ENCODE measurements around the gene FAM135A. TPM values are rescaled to one million over a fixed set of nuclear protein-coding genes. Genes with fewer than 3 reads are reported as not detected.
A peak's percentile ranks its signal among the peaks of the same experiment; 100 is the strongest.

FAM135A gene
- total and polyA plus RNA-seq, 2 of the 13 experiments (the other 11 are each of a cell fraction or from before 2014, with no cell fraction given): 26.9 to 31.5 TPM

DNA sequence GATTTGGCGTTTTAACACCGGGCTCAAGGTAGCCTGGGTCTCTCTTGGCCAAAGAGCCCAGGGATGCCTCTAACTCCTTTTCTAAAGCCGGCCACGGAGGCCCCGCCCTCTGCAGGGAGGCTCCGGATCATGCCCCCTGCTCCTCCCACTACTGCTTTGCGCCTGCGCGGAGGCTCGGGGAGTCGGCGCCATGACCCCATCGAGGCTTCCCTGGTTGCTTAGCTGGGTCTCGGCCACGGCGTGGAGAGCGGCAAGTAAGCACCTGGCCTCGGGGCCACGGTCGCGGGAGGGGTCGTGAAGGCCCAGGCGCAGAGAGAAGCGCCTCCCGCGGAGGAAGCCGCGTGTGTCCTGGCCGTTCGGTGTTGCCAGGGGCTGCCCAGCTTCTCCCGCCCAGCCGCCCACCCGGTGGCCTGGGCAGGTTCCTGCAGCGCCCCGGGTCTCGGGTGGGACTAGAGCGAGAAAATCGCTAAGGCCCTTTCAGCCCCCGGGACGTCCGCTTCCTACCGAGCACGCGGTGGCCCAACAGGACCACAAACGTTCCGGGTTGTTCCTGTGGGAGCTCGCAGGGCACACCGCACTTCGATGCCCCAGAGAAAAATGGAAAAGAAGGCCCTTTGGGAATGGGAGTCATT lies 153.6 kb downstream of the FAM135A start, which contains the start of gene SDHAF4 (continued):
- TF ChIP-seq, protein P1, sequence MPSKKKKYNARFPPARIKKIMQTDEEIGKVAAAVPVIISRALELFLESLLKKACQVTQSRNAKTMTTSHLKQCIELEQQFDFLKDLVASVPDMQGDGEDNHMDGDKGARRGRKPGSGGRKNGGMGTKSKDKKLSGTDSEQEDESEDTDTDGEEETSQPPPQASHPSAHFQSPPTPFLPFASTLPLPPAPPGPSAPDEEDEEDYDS (CRISPR knock-in tag; IDR thresholded peaks at IDR 0.05): peak; percentile 84
- TF ChIP-seq, protein P2, sequence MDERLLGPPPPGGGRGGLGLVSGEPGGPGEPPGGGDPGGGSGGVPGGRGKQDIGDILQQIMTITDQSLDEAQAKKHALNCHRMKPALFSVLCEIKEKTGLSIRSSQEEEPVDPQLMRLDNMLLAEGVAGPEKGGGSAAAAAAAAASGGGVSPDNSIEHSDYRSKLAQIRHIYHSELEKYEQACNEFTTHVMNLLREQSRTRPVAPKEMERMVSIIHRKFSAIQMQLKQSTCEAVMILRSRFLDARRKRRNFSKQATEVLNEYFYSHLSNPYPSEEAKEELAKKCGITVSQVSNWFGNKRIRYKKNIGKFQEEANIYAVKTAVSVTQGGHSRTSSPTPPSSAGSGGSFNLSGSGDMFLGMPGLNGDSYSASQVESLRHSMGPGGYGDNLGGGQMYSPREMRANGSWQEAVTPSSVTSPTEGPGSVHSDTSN (CRISPR knock-in tag; IDR thresholded peaks at IDR 0.05): no peak
- TF ChIP-seq GTF3A (CRISPR knock-in tag; conservative IDR thresholded peaks at IDR 0.05) (no peak), JUND (CRISPR knock-in tag; IDR thresholded peaks at IDR 0.05) (no peak), ZNF546 (CRISPR knock-in tag; conservative IDR thresholded peaks at IDR 0.05) (peak; percentile 67; the same call in 1 of the 2 replicates), SALL2 (CRISPR knock-in tag; IDR thresholded peaks at IDR 0.05) (no peak), NONO (IDR thresholded peaks at IDR 0.05) (no peak), NONO (CRISPR knock-in tag; conservative IDR thresholded peaks at IDR 0.05) (peak; percentile 56), PCBP2 (optimal IDR thresholded peaks at IDR 0.05; ENCODE audit: low read depth, low read length, poor library complexity, severe bottlenecking) (no peak), ZNF24 (IDR thresholded peaks at IDR 0.05) (no peak), ZNF530 (CRISPR knock-in tag; IDR thresholded peaks at IDR 0.05; ENCODE audit: low read depth) (no peak), MAZ (IDR thresholded peaks at IDR 0.05; ENCODE audit: borderline replicate concordance, low read depth, low read length) (peak; percentile 69; the same call in 1 of the 2 replicates), MAZ (CRISPR knock-in tag; IDR thresholded peaks at IDR 0.05; ENCODE audit: low read depth) (peak; percentile 84), MTF2 (CRISPR knock-in tag; IDR thresholded peaks at IDR 0.05; ENCODE audit: borderline replicate concordance) (no peak), ZEB1 (IDR thresholded peaks at IDR 0.05; ENCODE audit: insufficient replicate concordance, low read depth) (no peak)
- TF ChIP-seq, protein P3, sequence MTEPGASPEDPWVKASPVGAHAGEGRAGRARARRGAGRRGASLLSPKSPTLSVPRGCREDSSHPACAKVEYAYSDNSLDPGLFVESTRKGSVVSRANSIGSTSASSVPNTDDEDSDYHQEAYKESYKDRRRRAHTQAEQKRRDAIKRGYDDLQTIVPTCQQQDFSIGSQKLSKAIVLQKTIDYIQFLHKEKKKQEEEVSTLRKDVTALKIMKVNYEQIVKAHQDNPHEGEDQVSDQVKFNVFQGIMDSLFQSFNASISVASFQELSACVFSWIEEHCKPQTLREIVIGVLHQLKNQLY (CRISPR knock-in tag; IDR thresholded peaks at IDR 0.05): no peak
- TF ChIP-seq, protein P4, sequence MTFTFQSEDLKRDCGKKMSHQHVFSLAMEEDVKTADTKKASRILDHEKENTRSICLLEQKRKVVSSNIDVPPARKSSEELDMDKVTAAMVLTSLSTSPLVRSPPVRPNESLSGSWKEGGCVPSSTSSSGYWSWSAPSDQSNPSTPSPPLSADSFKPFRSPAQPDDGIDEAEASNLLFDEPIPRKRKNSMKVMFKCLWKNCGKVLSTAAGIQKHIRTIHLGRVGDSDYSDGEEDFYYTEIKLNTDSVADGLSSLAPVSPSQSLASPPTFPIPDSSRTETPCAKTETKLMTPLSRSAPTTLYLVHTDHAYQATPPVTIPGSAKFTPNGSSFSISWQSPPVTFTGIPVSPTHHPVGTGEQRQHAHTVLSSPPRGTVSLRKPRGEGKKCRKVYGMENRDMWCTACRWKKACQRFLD (CRISPR knock-in tag; IDR thresholded peaks at IDR 0.05; ENCODE audit: borderline replicate concordance): 0 out of 2 replicates have a peak, but pooled peaks have one; percentile 63
- TF ChIP-seq, protein P5, sequence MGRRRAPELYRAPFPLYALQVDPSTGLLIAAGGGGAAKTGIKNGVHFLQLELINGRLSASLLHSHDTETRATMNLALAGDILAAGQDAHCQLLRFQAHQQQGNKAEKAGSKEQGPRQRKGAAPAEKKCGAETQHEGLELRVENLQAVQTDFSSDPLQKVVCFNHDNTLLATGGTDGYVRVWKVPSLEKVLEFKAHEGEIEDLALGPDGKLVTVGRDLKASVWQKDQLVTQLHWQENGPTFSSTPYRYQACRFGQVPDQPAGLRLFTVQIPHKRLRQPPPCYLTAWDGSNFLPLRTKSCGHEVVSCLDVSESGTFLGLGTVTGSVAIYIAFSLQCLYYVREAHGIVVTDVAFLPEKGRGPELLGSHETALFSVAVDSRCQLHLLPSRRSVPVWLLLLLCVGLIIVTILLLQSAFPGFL (CRISPR knock-in tag; IDR thresholded peaks at IDR 0.05): 0 out of 2 replicates have a peak, but pooled peaks have one; percentile 21
- TF ChIP-seq, protein P6, sequence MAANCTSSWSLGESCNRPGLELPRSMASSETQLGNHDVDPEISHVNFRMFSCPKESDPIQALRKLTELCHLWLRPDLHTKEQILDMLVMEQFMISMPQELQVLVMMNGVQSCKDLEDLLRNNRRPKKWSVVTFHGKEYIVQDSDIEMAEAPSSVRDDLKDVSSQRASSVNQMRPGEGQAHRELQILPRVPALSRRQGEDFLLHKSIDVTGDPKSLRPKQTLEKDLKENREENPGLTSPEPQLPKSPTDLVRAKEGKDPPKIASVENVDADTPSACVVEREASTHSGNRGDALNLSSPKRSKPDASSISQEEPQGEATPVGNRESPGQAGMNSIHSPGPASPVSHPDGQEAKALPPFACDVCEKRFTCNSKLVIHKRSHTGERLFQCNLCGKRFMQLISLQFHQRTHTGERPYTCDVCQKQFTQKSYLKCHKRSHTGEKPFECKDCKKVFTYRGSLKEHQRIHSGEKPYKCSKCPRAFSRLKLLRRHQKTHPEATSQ (CRISPR knock-in tag; IDR thresholded peaks at IDR 0.05; ENCODE audit: borderline replicate concordance): no peak
- TF ChIP-seq, protein P7, sequence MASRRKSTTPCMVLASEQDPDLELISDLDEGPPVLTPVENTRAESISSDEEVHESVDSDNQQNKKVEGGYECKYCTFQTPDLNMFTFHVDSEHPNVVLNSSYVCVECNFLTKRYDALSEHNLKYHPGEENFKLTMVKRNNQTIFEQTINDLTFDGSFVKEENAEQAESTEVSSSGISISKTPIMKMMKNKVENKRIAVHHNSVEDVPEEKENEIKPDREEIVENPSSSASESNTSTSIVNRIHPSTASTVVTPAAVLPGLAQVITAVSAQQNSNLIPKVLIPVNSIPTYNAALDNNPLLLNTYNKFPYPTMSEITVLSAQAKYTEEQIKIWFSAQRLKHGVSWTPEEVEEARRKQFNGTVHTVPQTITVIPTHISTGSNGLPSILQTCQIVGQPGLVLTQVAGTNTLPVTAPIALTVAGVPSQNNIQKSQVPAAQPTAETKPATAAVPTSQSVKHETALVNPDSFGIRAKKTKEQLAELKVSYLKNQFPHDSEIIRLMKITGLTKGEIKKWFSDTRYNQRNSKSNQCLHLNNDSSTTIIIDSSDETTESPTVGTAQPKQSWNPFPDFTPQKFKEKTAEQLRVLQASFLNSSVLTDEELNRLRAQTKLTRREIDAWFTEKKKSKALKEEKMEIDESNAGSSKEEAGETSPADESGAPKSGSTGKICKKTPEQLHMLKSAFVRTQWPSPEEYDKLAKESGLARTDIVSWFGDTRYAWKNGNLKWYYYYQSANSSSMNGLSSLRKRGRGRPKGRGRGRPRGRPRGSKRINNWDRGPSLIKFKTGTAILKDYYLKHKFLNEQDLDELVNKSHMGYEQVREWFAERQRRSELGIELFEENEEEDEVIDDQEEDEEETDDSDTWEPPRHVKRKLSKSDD (CRISPR knock-in tag; IDR thresholded peaks at IDR 0.05; ENCODE audit: low read depth): peak; percentile 75; the same call in 1 of the 2 replicates
